ENCODE data around the gene LZTS2. TPM values are rescaled to one million over a fixed set of nuclear protein-coding genes. Genes with fewer than 3 reads are reported as not detected.

LZTS2 gene
- total and polyA plus RNA-seq, 2 of the 8 experiments (the other 6 are each of a cell fraction or from before 2014, with no cell fraction given), result 75.7 to 99.5 TPM

DNA sequence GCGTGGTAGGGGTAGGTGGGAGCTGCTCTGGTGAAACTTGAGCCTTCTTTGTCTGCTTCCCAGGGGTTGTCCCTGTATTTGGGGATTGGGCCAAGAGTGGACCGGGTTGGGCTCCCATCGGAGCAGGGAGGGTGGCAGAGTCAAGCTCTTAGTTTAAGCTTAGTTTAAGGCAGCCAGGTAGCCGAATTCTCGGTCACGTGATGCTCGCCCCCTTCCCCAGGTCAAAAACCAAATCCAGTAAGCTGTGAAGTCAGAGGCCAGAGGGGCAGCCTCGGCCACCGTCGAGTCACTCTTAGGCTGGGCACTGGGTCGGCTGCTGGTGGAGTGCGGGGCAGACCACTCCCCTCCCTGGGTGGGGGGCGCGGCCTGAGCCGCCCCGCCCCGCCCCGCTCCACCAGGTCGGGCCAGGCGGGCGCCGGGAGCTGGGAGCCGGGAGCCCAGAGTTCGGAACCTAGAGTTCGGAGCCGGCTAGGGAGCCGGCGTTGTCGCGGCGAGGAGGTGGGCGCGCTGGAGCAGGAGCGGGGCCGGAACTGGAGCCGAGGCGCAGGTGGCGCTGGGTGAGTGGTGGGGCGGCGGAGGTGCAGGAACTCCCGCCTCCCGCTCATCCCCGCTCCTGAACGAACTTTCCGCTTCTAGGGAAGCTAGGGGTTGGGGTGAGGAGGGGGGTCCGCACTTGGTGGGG is 2.8 kb upstream of the LZTS2 start:
- Histone ChIP-seq H3K4me3 (ENCODE audit: extremely low read depth in 1 of 4, insufficient read depth in 2 of 4, low read depth in 3 of 4, low read length in 4 of 4) (peak overlapping the region; percentile 75 to 90 (median 76)), H3K79me1 (ENCODE audit: low read depth, low read length) (no peaks in the 10 kb centered on the region; the same call in none of the 2 replicates), H3K27me3 (replicated peaks in 1 of 4; ENCODE audit: control insufficient read depth in 3 of 4, extremely low read depth in 1 of 4, insufficient read depth in 3 of 4, low read length in 3 of 4) (no peaks in the 10 kb centered on the region), H2AFZ (ENCODE audit: low read length) (peak overlapping the region; percentile 8; the same call in 1 of the 2 replicates), H4K8ac (ENCODE audit: extremely low read depth, insufficient read depth, low read length) (peak overlapping the region; percentile 88; the same call in 1 of the 2 replicates), H3K18ac (ENCODE audit: extremely low read depth, low read length) (peak overlapping the region; percentile 93), H2BK120ac (replicated peaks; ENCODE audit: low read depth, low read length) (peak overlapping the region; percentile 39), H2BK12ac (ENCODE audit: low read depth, low read length) (peak overlapping the region; percentile 68), H3K36me3 (ENCODE audit: control insufficient read depth in 2 of 4, insufficient read depth in 4 of 4, low read length in 3 of 4) (peaks cover 10 to 23% (median 12%) of the 10 kb centered on the region in 4 experiments; a peak in 7 of 8 replicates), H3K23me2 (ENCODE audit: low read depth, low read length) (peaks cover 17% of the 10 kb centered on the region), H3K4me1 (replicated peaks in 1 of 4; ENCODE audit: control insufficient read depth in 3 of 4, insufficient read depth in 4 of 4, low read length in 3 of 4) (peaks cover 4 to 23% (median 14%) of the 10 kb centered on the region in 4 experiments), H4K91ac (replicated peaks; ENCODE audit: insufficient read length, low read length) (peak overlapping the region; percentile 69), H3K4ac (replicated peaks; ENCODE audit: insufficient read length, low read depth, low read length) (peak overlapping the region; percentile 80), H3K9me3 (ENCODE audit: insufficient read depth in 2 of 2, low read depth in 1 of 2, low read length in 1 of 2) (no peaks in the 10 kb centered on the region), H4K5ac (ENCODE audit: insufficient read length, low read depth, low read length) (peak overlapping the region; percentile 77), H2BK15ac (ENCODE audit: low read length) (peak overlapping the region; percentile 61; the same call in 1 of the 2 replicates), H3K79me2 (ENCODE audit: control insufficient read depth in 1 of 2, insufficient read depth in 2 of 2, low read length in 2 of 2) (peaks cover 0 to 23% of the 10 kb centered on the region in 2 experiments; a peak in 2 of 4 replicates), H2BK20ac (ENCODE audit: low read length) (no peak overlapping the region), H2BK5ac (ENCODE audit: low read depth, low read length) (peak overlapping the region; percentile 98), H3K56ac (replicated peaks; ENCODE audit: insufficient read length, low read depth, low read length) (peak overlapping the region; percentile 94), H3K14ac (ENCODE audit: insufficient read length) (no peak overlapping the region), H3K9ac (replicated peaks in 1 of 4; ENCODE audit: extremely low read depth in 1 of 4, low read depth in 3 of 4, low read length in 3 of 4) (peak overlapping the region in 3 of 4 experiments; percentile 60 to 70 (median 67); a peak in 5 of 7 replicates), H3K23ac (ENCODE audit: insufficient read length) (no peak overlapping the region), H4K20me1 (replicated peaks in 1 of 2; ENCODE audit: control insufficient read depth in 1 of 2, insufficient read depth in 2 of 2, low read length in 2 of 2) (peaks cover 0 to 7% of the 10 kb centered on the region in 2 experiments), H3K4me2 (ENCODE audit: insufficient read depth in 1 of 2, low read depth in 2 of 2, low read length in 2 of 2) (peak overlapping the region; percentile 93 to 99), H3K27ac (ENCODE audit: low read depth, low read length) (peak overlapping the region; percentile 51; the same call in 1 of the 2 replicates), H2AK5ac (ENCODE audit: low read depth, low read length) (peak overlapping the region; percentile 28; the same call in 1 of the 2 replicates)
- CTCF ChIA-PET (ENCODE audit: partially characterized antibody), result interaction anchor here (0.6 to 26.8 kb wide), 25 partner anchors 10 to 590 kb away, joined by 3 to 464 read pairs (median 4); partner anchors contain the start of genes HIF1AN, MRPL43, PDZD7 and SEMA4G
- POLR2A ChIA-PET (ENCODE audit: partially characterized antibody), result interaction anchor here (1.1 to 12.6 kb wide), 7 partner anchors 9 to 84 kb away, joined by 3 to 143 read pairs (median 6); partner anchors contain the start of genes MRPL43, PDZD7, SFXN3 and SLF2
- DNase-seq (ENCODE audit: low read depth in 1 of 2, low spot score in 2 of 2) (peak in 1 of 2 experiments; percentile 83), FAIRE-seq (no peak)
- WGBS, 2 experiments (ENCODE audit: extremely low coverage in 1 of 2, insufficient coverage in 1 of 2, insufficient read length in 1 of 2, insufficient replicate concordance in 2 of 2, low coverage in 1 of 2, low lambda C conversion rate in 2 of 2, missing lambda C conversion rate in 1 of 2), result 9% methylated on average over 18 of the region's 46 CpGs; no CpG with 5 or more reads in 1 of the 2 experiments
- TF ChIP-seq POLR2AphosphoS5 (IDR thresholded peaks at IDR 0.05; ENCODE audit: low read depth, low read length) (peak; percentile 48; the same call in 1 of the 2 replicates), TAF1 (IDR thresholded peaks at IDR 0.05; ENCODE audit: low read depth, low read length) (peak; percentile 68), CREB1 (IDR thresholded peaks at IDR 0.05) (peak; percentile 12; the same call in 1 of the 2 replicates), USF2 (IDR thresholded peaks at IDR 0.05; ENCODE audit: low read length) (peak; percentile 84), MAX (IDR thresholded peaks at IDR 0.05) (peak; percentile 31; the same call in 1 of the 2 replicates), GTF2F1 (IDR thresholded peaks at IDR 0.05; ENCODE audit: borderline replicate concordance, low read depth, low read length) (peak; percentile 68; the same call in 1 of the 2 replicates), KDM4A (IDR thresholded peaks at IDR 0.05; ENCODE audit: low read depth, low read length, severe bottlenecking) (peak; percentile 72), TBP (IDR thresholded peaks at IDR 0.05; ENCODE audit: low read depth, low read length) (peak; percentile 45; the same call in 1 of the 2 replicates), JUN (IDR thresholded peaks at IDR 0.05; ENCODE audit: low read depth, low read length) (no peak), BACH1 (IDR thresholded peaks at IDR 0.05; ENCODE audit: low read length) (no peak)
